CD4-positive, CD25-positive, alpha-beta regulatory T cell (primary cell): Measurements from ENCODE around the gene S100A14. TPM values are rescaled to one million over a fixed set of nuclear protein-coding genes. Genes with fewer than 3 reads are reported as not detected.
A peak's percentile ranks its signal among the peaks of the same experiment; 100 is the strongest.

ENCODE experiments used
- ATAC-seq, 2 donors: fragments of 150-1000 bp; cut with Tn5 transposase; one replicate each; pipeline ENCODE4 v1.10.0; 2021; ENCODE audit warnings: low read depth in 2 of 2, moderate number of reproducible peaks in 2 of 2, moderate library complexity in 1 of 2
- DNase-seq, 3 donors: peaks; one replicate each; pipeline versions ENCODE4 v3.0.0 to v3.0.0-alpha.2; 2012 to 2022; ENCODE audit warnings: mixed read lengths in 1 of 3
- H3K27ac ChIP-seq: one replicate; pipeline ENCODE4 v1.7.0; 2013; ENCODE audit warnings: mild to moderate bottlenecking, low read length; ENCODE audit not compliant: insufficient read depth, poor library complexity, severe bottlenecking
- H3K27me3 ChIP-seq: one replicate; pipeline ENCODE4 v1.7.0; 2013; ENCODE audit warnings: low read length; ENCODE audit not compliant: control insufficient read depth, insufficient read depth
- H3K36me3 ChIP-seq: one replicate; pipeline ENCODE4 v1.7.0; 2013; ENCODE audit warnings: mild to moderate bottlenecking, low read length, moderate library complexity; ENCODE audit not compliant: control insufficient read depth, insufficient read depth
- H3K4me1 ChIP-seq: 2 replicates; pipeline ENCODE4 v1.7.0; 2013; ENCODE audit warnings: mild to moderate bottlenecking, low read length; ENCODE audit not compliant: insufficient read depth, control insufficient read depth, poor library complexity, severe bottlenecking
- H3K4me3 ChIP-seq: one replicate; pipeline ENCODE4 v1.7.0; 2013; ENCODE audit warnings: low read depth, mild to moderate bottlenecking, low read length, moderate library complexity
- H3K9me3 ChIP-seq, 2 experiments: 1 replicate in 1 of 2; 2 replicates in 1 of 2; pipeline ENCODE4 v1.7.0; 2013; ENCODE audit warnings: low read length in 2 of 2, mild to moderate bottlenecking in 1 of 2, moderate library complexity in 1 of 2; ENCODE audit not compliant: control insufficient read depth in 2 of 2
- H3K27ac Mint-ChIP-seq, 3 donors: one replicate each; pipeline ENCODE4 v1.8.0; 2020 to 2022; ENCODE audit warnings: mild to moderate bottlenecking in 3 of 3, mixed read lengths in 3 of 3, moderate library complexity in 2 of 3
- H3K27me3 Mint-ChIP-seq: one replicate; pipeline ENCODE4 v1.8.0; 2022; ENCODE audit warnings: mild to moderate bottlenecking, mixed read lengths
- H3K36me3 Mint-ChIP-seq: one replicate; pipeline ENCODE4 v1.8.0; 2020; ENCODE audit warnings: mixed read lengths
- H3K4me1 Mint-ChIP-seq, 4 donors: one replicate each; pipeline ENCODE4 v1.8.0; 2020 to 2022; ENCODE audit warnings: mixed read lengths in 4 of 4, mild to moderate bottlenecking in 1 of 4
- H3K4me3 Mint-ChIP-seq, 4 donors: one replicate each; pipeline ENCODE4 v1.8.0; 2020 to 2022; ENCODE audit warnings: mild to moderate bottlenecking in 4 of 4, mixed read lengths in 4 of 4, moderate library complexity in 3 of 4
- H3K9me3 Mint-ChIP-seq, 7 donors: one replicate each; pipeline ENCODE4 v1.8.0; 2020 to 2022; ENCODE audit warnings: mixed read lengths in 7 of 7, mild to moderate bottlenecking in 3 of 7, moderate library complexity in 2 of 7
- polyA plus RNA-seq, 4 donors: library from polyadenylated mRNA; unstranded; fragments of 300-500 nt; fragmentation: Illumina TruSeq; gene quantifications; one replicate each; pipeline ENCODE4 v1.2.3, GENCODE V29; 2021
- total RNA-seq: library from RNA; stranded (reverse); gene quantifications from one replicate; pipeline ENCODE4 v1.2.3, GENCODE V29; 2022

Gene S100A14
- total and polyA plus RNA-seq, 5 donors from 2014 or later: not detected

- Mint-ChIP-seq H3K27ac (no peak overlapping the region), H3K4me3 (no peak overlapping the region), H3K9me3 (no peaks in the 10 kb centered on the region), H3K4me1 (peaks cover 3 to 26% (median 9%) of the 10 kb centered on the region in 4 donors), H3K27me3 (peaks cover 6% of the 10 kb centered on the region), H3K36me3 (peaks cover 6% of the 10 kb centered on the region)
- H3K27ac ChIP-seq: no peak overlapping the region
- no peaks in the 10 kb centered on the region for H3K36me3 ChIP-seq
- no peaks in the 10 kb centered on the region for H3K4me1 ChIP-seq
- DNase-seq (no peak), ATAC-seq (no peak)
- H3K4me3 ChIP-seq: no peak overlapping the region
- no peaks in the 10 kb centered on the region for H3K9me3 ChIP-seq
- H3K27me3 ChIP-seq: no peaks in the 10 kb centered on the region
These were observed 13.2 kb upstream of the S100A14 start for GRCh38 chr1:153629343-153629665.

GRCh38 chr1:153628638-153629342 is 12.7 kb upstream of the S100A14 start:
- H3K27ac ChIP-seq: no peak overlapping the region
- Mint-ChIP-seq H3K27me3 (peaks cover 2% of the 10 kb centered on the region), H3K4me3 (no peak overlapping the region), H3K36me3 (peaks cover 6% of the 10 kb centered on the region), H3K9me3 (no peaks in the 10 kb centered on the region), H3K4me1 (peaks cover 3 to 21% (median 7%) of the 10 kb centered on the region in 4 donors), H3K27ac (peak overlapping the region in 1 of 3 donors; percentile 25)
- no peak overlapping the region for H3K4me3 ChIP-seq
- H3K36me3 ChIP-seq: no peaks in the 10 kb centered on the region
- no peak for ATAC-seq
- H3K4me1 ChIP-seq: no peaks in the 10 kb centered on the region
- no peaks in the 10 kb centered on the region for H3K9me3 ChIP-seq
- DNase-seq: no peak
- H3K27me3 ChIP-seq: no peaks in the 10 kb centered on the region

- peaks cover 8% of the 10 kb centered on the region for H3K36me3 Mint-ChIP-seq
- Histone ChIP-seq H3K36me3 (no peaks in the 10 kb centered on the region), H3K27ac (no peak within 1 kb of the TSS), H3K4me1 (no peaks in the 10 kb centered on the region), H3K4me3 (no peak within 1 kb of the TSS), H3K9me3 (no peaks in the 10 kb centered on the region), H3K27me3 (no peaks in the 10 kb centered on the region)
- no peak for ATAC-seq
- H3K27ac Mint-ChIP-seq: peak within 1 kb of the TSS in 1 of 3 donors; percentile 25
- no peaks in the 10 kb centered on the region for H3K27me3 Mint-ChIP-seq
- H3K4me3 Mint-ChIP-seq: no peak within 1 kb of the TSS
- no peak for DNase-seq
- H3K4me1 Mint-ChIP-seq: peaks cover 0 to 16% (median 3%) of the 10 kb centered on the region in 4 donors
- H3K9me3 Mint-ChIP-seq: no peaks in the 10 kb centered on the region
These were observed 11.8 kb upstream of the S100A14 start, which contains the start of gene S100A1 for GRCh38 chr1:153627715-153628626. TSS of gene S100A1 (plus strand) at chr1:153628434. CDS start at chr1:153630522, 2,088 bp downstream.

GRCh38 chr1:153626904-153627714 is 11.0 kb upstream of the S100A14 start, which contains the start of gene S100A13:
TSS of gene S100A13 (minus strand) at chr1:153627505. CDS start at chr1:153626472, 1,033 bp downstream.
- Mint-ChIP-seq H3K36me3 (peaks cover 8% of the 10 kb centered on the region), H3K4me3 (peak within 1 kb of the TSS in 1 of 4 donors; percentile 24), H3K4me1 (peaks cover 0 to 16% (median 1%) of the 10 kb centered on the region in 4 donors), H3K27ac (peak within 1 kb of the TSS in 1 of 3 donors; percentile 55), H3K9me3 (no peaks in the 10 kb centered on the region), H3K27me3 (no peaks in the 10 kb centered on the region)
- no peak within 1 kb of the TSS for H3K27ac ChIP-seq
- H3K27me3 ChIP-seq: no peaks in the 10 kb centered on the region
- no peak within 1 kb of the TSS for H3K4me3 ChIP-seq
- no peaks in the 10 kb centered on the region for H3K4me1 ChIP-seq
- DNase-seq (no peak), ATAC-seq (no peak)
- H3K9me3 ChIP-seq: no peaks in the 10 kb centered on the region
- H3K36me3 ChIP-seq: no peaks in the 10 kb centered on the region

GRCh38 chr1:153626477-153626903 is 10.4 kb upstream of the S100A14 start:
- no peaks in the 10 kb centered on the region for H3K9me3 Mint-ChIP-seq
- Histone ChIP-seq H3K4me3 (no peak overlapping the region), H3K36me3 (no peaks in the 10 kb centered on the region), H3K27me3 (no peaks in the 10 kb centered on the region), H3K27ac (no peak overlapping the region), H3K9me3 (no peaks in the 10 kb centered on the region), H3K4me1 (no peaks in the 10 kb centered on the region)
- H3K27me3 Mint-ChIP-seq: no peaks in the 10 kb centered on the region
- H3K27ac Mint-ChIP-seq: peak overlapping the region in 1 of 3 donors; percentile 55
- ATAC-seq (no peak), DNase-seq (no peak)
- H3K36me3 Mint-ChIP-seq: peaks cover 8% of the 10 kb centered on the region
- no peak overlapping the region for H3K4me3 Mint-ChIP-seq
- H3K4me1 Mint-ChIP-seq: peaks cover 0 to 14% (median 1%) of the 10 kb centered on the region in 4 donors

- no peak overlapping the region for H3K27ac Mint-ChIP-seq
- H3K4me1 Mint-ChIP-seq: peaks cover 0 to 5% (median 1%) of the 10 kb centered on the region in 4 donors
- H3K4me3 Mint-ChIP-seq: no peak overlapping the region
- Histone ChIP-seq H3K4me3 (no peak overlapping the region), H3K9me3 (no peaks in the 10 kb centered on the region), H3K36me3 (no peaks in the 10 kb centered on the region), H3K4me1 (no peaks in the 10 kb centered on the region), H3K27me3 (no peaks in the 10 kb centered on the region), H3K27ac (no peak overlapping the region)
- H3K9me3 Mint-ChIP-seq: no peaks in the 10 kb centered on the region
- H3K27me3 Mint-ChIP-seq: no peaks in the 10 kb centered on the region
- ATAC-seq: no peak
- H3K36me3 Mint-ChIP-seq: peaks cover 8% of the 10 kb centered on the region
- no peak for DNase-seq
These were observed 9.0 kb upstream of the S100A14 start for GRCh38 chr1:153624965-153625611.

- Histone ChIP-seq H3K9me3 (no peaks in the 10 kb centered on the region), H3K36me3 (no peaks in the 10 kb centered on the region), H3K4me3 (no peak overlapping the region), H3K27ac (no peak overlapping the region), H3K27me3 (no peaks in the 10 kb centered on the region), H3K4me1 (no peaks in the 10 kb centered on the region)
- peak overlapping the region in 1 of 4 donors; percentile 47 for H3K4me3 Mint-ChIP-seq
- peaks cover 0 to 5% (median 1%) of the 10 kb centered on the region in 4 donors for H3K4me1 Mint-ChIP-seq
- no peaks in the 10 kb centered on the region for H3K9me3 Mint-ChIP-seq
- no peak for ATAC-seq
- no peak overlapping the region for H3K27ac Mint-ChIP-seq
- H3K27me3 Mint-ChIP-seq: no peaks in the 10 kb centered on the region
- no peak for DNase-seq
- peaks cover 8% of the 10 kb centered on the region for H3K36me3 Mint-ChIP-seq
These were observed 7.0 kb upstream of the S100A14 start for GRCh38 chr1:153623101-153623500.
